Hematopoietic multipotent progenitor cell treated with erythropoietin and hydrocortisone succinate and interleukin-3 and kit ligand, for 8 days (in vitro differentiated cells): ENCODE measurements around the gene PGAM2.

Experiments
- DNase-seq: peaks from one replicate; pipeline ENCODE4 v3.0.0-alpha.2; 2015

PGAM2 gene

GRCh38 chr7:44103566-44103922 is 38.2 kb upstream of the PGAM2 start:
- no peak for DNase-seq

GRCh38 chr7:44102846-44103565 is 37.6 kb upstream of the PGAM2 start:
- DNase-seq: no peak

- no peak for DNase-seq
Observed at GRCh38 chr7:44101966-44102845, 36.8 kb upstream of the PGAM2 start.

GRCh38 chr7:44101303-44101965 is 36.1 kb upstream of the PGAM2 start:
- DNase-seq: no peak

DNA sequence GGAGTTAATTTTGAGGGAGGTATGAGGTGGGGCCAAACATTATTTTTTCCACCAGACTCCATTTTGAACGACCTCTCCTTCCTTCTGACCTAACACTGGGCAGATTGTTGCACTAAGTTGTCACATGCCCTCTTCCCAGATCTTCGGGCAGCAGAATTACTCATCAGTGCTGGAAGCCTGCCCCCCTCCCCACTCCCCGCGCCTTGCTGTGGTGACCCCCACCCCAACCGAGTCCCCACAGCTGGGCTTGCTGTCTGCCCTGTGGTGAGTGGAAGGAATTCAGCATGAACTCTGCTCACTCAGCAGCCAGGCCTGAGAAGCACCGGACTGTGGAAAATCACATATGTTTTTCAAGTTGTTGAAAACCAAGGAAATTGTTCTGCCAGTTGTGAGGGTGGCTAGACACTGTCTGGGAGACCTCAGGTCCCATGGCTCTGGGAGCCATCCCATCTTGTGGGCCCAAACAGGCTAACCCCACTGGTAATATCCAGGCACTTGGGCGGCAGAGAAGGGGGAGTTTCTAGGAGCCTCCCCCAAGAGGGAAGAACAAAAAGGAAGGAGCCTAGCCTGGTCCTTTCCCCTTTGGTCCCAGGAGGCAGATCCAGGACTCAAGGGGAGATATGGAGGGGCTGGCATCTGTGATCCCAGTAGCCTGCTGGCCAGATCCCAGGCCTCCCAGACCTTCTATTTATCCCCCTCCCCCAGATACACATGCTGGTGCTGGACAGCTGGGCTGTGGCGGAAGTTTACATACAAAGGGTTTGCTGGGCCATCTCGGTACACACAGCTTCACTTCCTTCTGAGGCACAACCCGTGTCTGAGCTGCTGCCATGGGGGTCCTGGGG is 35.3 kb upstream of the PGAM2 start:
- no peak for DNase-seq

GRCh38 chr7:44099669-44100068 is 34.3 kb upstream of the PGAM2 start:
- no peak for DNase-seq

DNA sequence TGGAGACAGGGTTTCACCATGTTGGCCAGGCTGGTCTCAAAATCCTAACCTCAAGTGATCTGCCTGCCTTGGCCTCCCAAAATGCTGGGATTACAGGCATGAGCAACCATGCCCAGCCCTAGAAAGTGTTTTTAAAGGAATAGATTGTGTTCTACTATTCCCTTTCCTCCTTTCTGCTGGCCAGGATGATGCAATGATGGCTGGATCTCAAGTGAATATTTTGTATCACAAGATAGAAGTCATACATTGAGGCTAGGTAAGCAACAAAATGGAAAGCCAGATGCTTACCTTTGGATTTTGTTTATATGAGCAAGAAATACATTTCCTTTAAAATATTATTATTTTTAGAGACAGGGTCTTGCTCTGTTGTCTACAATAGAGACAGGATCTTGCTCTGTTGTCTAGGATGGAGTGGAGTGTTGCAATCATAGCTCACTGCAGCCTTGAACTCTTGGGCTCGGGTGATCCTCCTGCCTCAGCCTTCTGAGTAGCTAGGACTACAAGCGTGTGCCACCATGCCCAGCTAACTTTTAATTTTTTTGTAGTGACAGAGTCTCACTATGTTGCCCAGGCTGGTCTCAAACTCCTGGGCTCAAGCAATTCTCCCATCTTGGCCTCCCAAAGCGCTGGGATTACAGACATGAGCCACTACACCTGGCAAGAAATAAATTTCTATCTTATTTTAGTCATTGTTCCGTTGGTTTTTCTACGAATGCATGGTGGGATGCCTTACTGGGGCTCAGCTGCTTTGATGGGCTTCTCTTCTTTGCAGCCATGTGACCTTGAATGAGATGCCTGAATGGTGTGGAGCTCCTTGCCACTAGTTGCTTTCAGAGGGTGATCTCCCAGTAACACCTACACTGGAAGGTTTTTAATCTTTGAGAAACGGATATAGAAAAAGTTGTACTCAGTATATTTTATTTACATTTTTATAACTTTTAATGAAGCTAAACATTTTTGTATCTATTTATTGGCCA is 33.0 kb upstream of the PGAM2 start:
- no peak for DNase-seq

- peak; percentile 22 for DNase-seq
Observed at GRCh38 chr7:44097064-44097932, 31.9 kb upstream of the PGAM2 start.

DNA sequence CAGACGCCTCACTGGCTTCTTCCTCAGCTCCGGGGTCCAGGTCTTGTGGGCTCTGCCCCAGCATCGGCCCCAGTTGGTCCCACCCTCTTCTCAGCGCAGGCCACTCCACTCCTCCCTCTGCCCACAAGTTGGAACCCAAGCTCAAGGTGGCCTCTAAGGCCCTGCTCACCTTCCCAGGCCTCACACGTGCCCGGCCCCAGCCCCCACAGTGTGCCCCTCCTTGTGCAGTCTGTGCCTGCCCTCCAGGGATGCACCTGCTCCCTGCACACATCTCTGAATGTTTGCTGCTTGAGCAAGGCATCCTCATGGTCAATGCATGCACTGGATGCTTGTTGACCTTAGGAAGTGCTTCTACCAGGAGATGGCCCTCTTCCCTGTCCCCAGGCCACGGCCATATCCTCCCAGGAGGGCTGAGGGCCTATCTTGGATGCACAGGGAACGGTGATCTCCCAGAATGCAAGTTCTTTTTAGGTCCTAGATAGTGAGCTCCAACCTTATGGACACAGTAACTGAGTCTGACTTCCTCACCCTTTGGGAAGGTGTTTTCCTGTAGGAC is 31.0 kb upstream of the PGAM2 start:
- no peak for DNase-seq

- DNase-seq: no peak
Observed at GRCh38 chr7:44095781-44096180, 30.4 kb upstream of the PGAM2 start.

DNA sequence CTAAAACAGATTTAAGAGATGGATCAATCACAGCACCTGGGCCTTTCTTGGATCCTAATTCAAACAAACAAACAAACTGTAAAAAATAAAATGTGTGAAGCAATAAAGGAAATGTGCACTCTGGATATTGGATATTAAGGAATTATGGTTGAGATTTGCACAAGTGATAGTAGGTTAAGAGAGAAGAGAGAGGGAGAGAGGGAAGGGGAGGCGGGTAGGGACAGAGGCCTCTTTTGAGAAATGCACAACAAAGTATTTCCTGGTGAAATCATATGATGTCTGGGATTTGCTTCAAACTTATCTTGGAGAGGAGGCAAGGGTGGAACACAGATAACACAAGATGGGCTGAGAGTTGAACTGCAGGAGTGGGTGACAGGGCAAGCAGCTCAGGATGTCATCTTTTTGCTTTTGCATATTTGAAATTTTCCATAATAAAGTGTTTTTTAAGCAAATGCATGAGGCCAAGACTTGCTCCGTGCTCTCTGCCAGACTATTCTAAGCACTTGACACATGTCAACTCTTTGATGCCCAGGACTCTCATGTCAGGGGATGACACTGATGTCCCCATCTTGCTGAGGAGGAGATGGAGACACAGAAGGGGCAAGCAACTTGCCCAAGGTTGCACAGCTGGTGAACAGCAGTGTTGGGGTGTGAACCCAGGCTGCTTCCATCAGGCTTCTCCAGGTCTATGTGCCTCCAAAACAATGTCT is 29.7 kb upstream of the PGAM2 start:
- DNase-seq: no peak

GRCh38 chr7:44094365-44094764 is 29.0 kb upstream of the PGAM2 start:
- DNase-seq: no peak

GRCh38 chr7:44093102-44093641 is 27.8 kb upstream of the PGAM2 start:
- no peak for DNase-seq

DNA sequence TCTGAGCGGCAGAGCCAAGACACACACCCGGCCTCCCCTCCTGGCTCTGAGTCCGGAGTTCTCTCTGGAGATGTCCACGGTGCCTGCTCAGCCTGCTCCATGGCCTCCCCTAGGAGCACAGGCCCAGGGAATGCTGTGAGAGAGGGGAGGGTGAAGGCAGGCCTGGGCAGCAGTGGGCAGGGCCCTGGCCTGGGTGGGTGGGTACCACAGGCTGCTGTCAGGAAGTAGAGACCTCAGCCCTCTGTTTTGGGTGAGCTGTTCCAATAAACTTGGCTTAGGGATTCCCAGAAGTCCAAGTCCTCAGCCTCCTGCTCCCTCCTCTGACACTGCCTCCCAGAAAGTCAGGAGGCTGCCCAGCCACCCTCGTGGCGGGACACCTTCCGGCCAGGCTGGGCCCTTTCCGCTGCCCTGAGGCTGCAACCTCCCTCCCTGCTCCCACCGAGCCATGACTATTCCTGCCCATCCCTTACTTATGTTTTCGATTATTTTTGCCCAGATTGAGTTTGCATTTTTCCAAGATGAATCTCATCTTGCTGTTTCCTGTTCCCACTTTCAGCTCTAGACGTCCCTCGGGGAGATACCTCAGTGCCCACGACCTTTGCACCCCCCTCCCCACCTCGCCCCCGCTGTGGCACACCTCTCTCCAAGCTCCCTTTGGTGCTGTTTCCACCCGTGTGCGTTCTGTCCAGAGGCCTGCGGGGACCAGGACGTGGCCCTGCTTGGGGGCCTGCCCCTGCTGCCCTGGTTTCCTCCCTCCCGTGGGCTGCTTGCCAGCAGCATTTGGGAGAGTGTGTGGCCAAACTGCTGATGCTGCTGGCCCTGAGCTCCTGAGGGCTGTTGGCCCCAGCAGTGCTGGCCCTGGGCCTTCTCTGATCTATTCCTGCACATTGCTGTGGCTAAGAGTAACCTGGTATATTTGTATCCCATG is 22.8 kb upstream of the PGAM2 start:
- DNase-seq: no peak

GRCh38 chr7:44086627-44087026 is 21.3 kb upstream of the PGAM2 start:
- no peak for DNase-seq

DNA sequence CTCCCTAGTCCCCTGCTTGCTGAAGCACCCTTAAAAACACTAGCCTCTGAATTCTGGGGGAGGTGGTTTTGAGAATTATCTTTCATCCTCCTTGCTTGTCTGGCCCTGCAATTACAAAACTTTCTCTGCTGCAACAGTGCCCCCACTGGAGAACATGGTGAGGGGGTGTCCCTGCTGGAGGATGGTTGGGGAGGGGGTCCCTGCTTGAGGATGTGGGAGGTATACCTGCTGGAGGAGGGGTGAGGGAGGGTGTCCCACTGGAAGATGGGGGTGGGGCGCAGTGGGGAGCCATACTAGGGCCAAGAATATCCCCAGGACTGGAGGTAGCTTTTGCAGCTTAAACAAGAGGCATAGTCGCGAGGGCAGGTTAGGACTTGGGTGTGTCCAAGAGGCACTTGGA is 20.2 kb upstream of the PGAM2 start:
- DNase-seq: no peak

GRCh38 chr7:44084701-44085100 is 19.3 kb upstream of the PGAM2 start:
- DNase-seq: no peak

DNA sequence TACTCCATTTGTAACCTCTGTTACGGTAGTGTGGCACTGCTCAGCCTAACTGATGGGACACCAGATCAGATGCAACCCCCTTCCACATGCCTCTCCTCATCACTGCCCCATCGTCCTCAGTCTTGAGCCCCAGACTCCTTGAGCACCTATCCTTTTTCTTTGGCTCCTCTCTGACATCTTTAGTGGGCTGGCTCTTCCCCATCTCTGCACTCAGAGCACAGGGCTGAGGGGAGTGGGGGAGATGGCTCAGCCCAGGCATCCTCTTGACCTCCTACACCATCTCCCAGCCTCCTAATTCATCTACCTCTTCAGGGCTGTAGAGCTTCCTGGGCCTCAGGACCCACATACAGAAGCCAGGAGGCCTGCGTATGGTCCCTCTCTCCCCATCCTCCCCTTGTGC is 18.4 kb upstream of the PGAM2 start:
- DNase-seq: no peak
